ENCODE data around the gene TM2D3. TPM values are rescaled to one million over a fixed set of nuclear protein-coding genes. Genes with fewer than 3 reads are reported as not detected.

The TM2D3 gene
- total and polyA plus RNA-seq, 3 experiments from 2014 or later, result 35.8 to 68.0 (median 63.5) TPM

GRCh38 chr15:101646672-101647071 is 5.5 kb downstream of the TM2D3 start:
- CTCF ChIA-PET, result no interaction called here
- peak overlapping the region in 1 of 8 donors; percentile 8 for H3K27ac Mint-ChIP-seq

GRCh38 chr15:101642361-101642760 is 9.8 kb downstream of the TM2D3 start:
- Histone ChIP-seq H3K9me3 (ENCODE audit: low read length) (no peaks in the 10 kb centered on the region), H3K27ac (ENCODE audit: low read depth, low read length) (peak overlapping the region; percentile 55), H3K36me3 (ENCODE audit: insufficient read depth, low read length) (peaks cover 47% of the 10 kb centered on the region), H3K4me1 (ENCODE audit: insufficient read depth, low read length) (peaks cover 20% of the 10 kb centered on the region), H3K27me3 (ENCODE audit: insufficient read depth, low read length, poor library complexity, severe bottlenecking) (no peaks in the 10 kb centered on the region), H3K4me3 (ENCODE audit: low read length) (no peak overlapping the region)
- no peak for DNase-seq
- no peaks in the 10 kb centered on the region for H3K9me3 Mint-ChIP-seq
- peaks cover 16 to 85% (median 22%) of the 10 kb centered on the region in 3 donors for H3K36me3 Mint-ChIP-seq
- CTCF ChIA-PET, result interaction anchor here (1.0 to 3.8 kb wide), 9 partner anchors 9 to 354 kb away, joined by 3 to 31 read pairs (median 4); partner anchors contain the start of genes SNRPA1 and TM2D3
- peaks cover 26 to 40% (median 40%) of the 10 kb centered on the region in 3 donors for H3K4me1 Mint-ChIP-seq
- no peak overlapping the region for H3K4me3 Mint-ChIP-seq
- no peaks in the 10 kb centered on the region for H3K27me3 Mint-ChIP-seq
- POLR2A ChIA-PET, result interaction anchor here (0.7 to 1.3 kb wide), 2 partner anchors 9 to 11 kb away, joined by 5 read pairs; no protein-coding TSS in a partner anchor
- peak overlapping the region; percentile 36 to 93 (median 86) for H3K27ac Mint-ChIP-seq

More at GRCh38 chr15:101646672-101647071, 5.5 kb downstream of the TM2D3 start:
- Mint-ChIP-seq H3K4me1 (peaks cover 41 to 64% (median 63%) of the 10 kb centered on the region in 3 donors), H3K4me3 (no peak overlapping the region), H3K36me3 (peaks cover 12 to 79% (median 18%) of the 10 kb centered on the region in 3 donors), H3K9me3 (no peaks in the 10 kb centered on the region), H3K27me3 (no peaks in the 10 kb centered on the region)
- Histone ChIP-seq H3K27me3 (ENCODE audit: insufficient read depth, low read length, poor library complexity, severe bottlenecking) (no peaks in the 10 kb centered on the region), H3K4me1 (ENCODE audit: insufficient read depth, low read length) (peaks cover 43% of the 10 kb centered on the region), H3K36me3 (ENCODE audit: insufficient read depth, low read length) (peaks cover 42% of the 10 kb centered on the region), H3K9me3 (ENCODE audit: low read length) (no peaks in the 10 kb centered on the region), H3K27ac (ENCODE audit: low read depth, low read length) (no peak overlapping the region), H3K4me3 (ENCODE audit: low read length) (no peak overlapping the region)
- POLR2A ChIA-PET, result no interaction called here
- no peak for DNase-seq

GRCh38 chr15:101641894-101642293 is 10.3 kb downstream of the TM2D3 start:
- H3K27ac Mint-ChIP-seq, result peak overlapping the region; percentile 5 to 93 (median 86)
- Histone ChIP-seq H3K36me3 (ENCODE audit: insufficient read depth, low read length) (peaks cover 47% of the 10 kb centered on the region), H3K4me1 (ENCODE audit: insufficient read depth, low read length) (peaks cover 20% of the 10 kb centered on the region), H3K4me3 (ENCODE audit: low read length) (no peak overlapping the region), H3K9me3 (ENCODE audit: low read length) (no peaks in the 10 kb centered on the region), H3K27ac (ENCODE audit: low read depth, low read length) (peak overlapping the region; percentile 55), H3K27me3 (ENCODE audit: insufficient read depth, low read length, poor library complexity, severe bottlenecking) (no peaks in the 10 kb centered on the region)
- no peaks in the 10 kb centered on the region for H3K27me3 Mint-ChIP-seq
- DNase-seq, result peak in 1 of 5 donors; percentile 52
- peak overlapping the region in 2 of 7 donors; percentile 27 to 35 for H3K4me3 Mint-ChIP-seq
- POLR2A ChIA-PET, result interaction anchor here (0.6 to 1.3 kb wide), 4 partner anchors 10 to 353 kb away, joined by 3 to 5 read pairs (median 4); partner anchors contain the start of gene SNRPA1
- H3K4me1 Mint-ChIP-seq, result peaks cover 26 to 36% (median 35%) of the 10 kb centered on the region in 3 donors
- CTCF ChIA-PET, result interaction anchor here (0.8 to 3.8 kb wide), 15 partner anchors 8 to 366 kb away, joined by 3 to 31 read pairs (median 5); partner anchors contain the start of genes SNRPA1 and TM2D3
- no peaks in the 10 kb centered on the region for H3K9me3 Mint-ChIP-seq
- peaks cover 16 to 83% (median 22%) of the 10 kb centered on the region in 3 donors for H3K36me3 Mint-ChIP-seq

- no peaks in the 10 kb centered on the region for H3K27me3 ChIP-seq (ENCODE audit: insufficient read depth, low read length, poor library complexity, severe bottlenecking)
- H3K4me3 ChIP-seq (ENCODE audit: low read length), result no peak overlapping the region
- H3K4me3 Mint-ChIP-seq, result peak overlapping the region in 2 of 7 donors; percentile 39 to 47
Measured at GRCh38 chr15:101641129-101641764, 10.9 kb downstream of the TM2D3 start.

GRCh38 chr15:101639667-101640066 is 12.5 kb downstream of the TM2D3 start:
- peaks cover 22 to 24% (median 23%) of the 10 kb centered on the region in 3 donors for H3K4me1 Mint-ChIP-seq
- Histone ChIP-seq H3K36me3 (ENCODE audit: insufficient read depth, low read length) (peaks cover 37% of the 10 kb centered on the region), H3K9me3 (ENCODE audit: low read length) (no peaks in the 10 kb centered on the region), H3K27ac (ENCODE audit: low read depth, low read length) (no peak overlapping the region), H3K4me1 (ENCODE audit: insufficient read depth, low read length) (peaks cover 20% of the 10 kb centered on the region), H3K27me3 (ENCODE audit: insufficient read depth, low read length, poor library complexity, severe bottlenecking) (no peaks in the 10 kb centered on the region), H3K4me3 (ENCODE audit: low read length) (no peak overlapping the region)
- no peaks in the 10 kb centered on the region for H3K9me3 Mint-ChIP-seq
- peaks cover 4 to 77% (median 10%) of the 10 kb centered on the region in 3 donors for H3K36me3 Mint-ChIP-seq
- no peak for DNase-seq
- ChIA-PET POLR2A (no interaction called here), CTCF (interaction anchor here (0.7 to 3.8 kb wide), 5 partner anchors 11 to 352 kb away, joined by 3 to 31 read pairs (median 4); partner anchors contain the start of gene SNRPA1)
- peak overlapping the region in 5 of 8 donors; percentile 17 to 91 (median 43) for H3K27ac Mint-ChIP-seq
- H3K27me3 Mint-ChIP-seq, result no peaks in the 10 kb centered on the region
- H3K4me3 Mint-ChIP-seq, result no peak overlapping the region

More at GRCh38 chr15:101641129-101641764, 10.9 kb downstream of the TM2D3 start:
- Mint-ChIP-seq H3K27me3 (no peaks in the 10 kb centered on the region), H3K4me1 (peaks cover 26 to 32% (median 30%) of the 10 kb centered on the region in 3 donors), H3K36me3 (peaks cover 16 to 84% (median 22%) of the 10 kb centered on the region in 3 donors), H3K9me3 (no peaks in the 10 kb centered on the region), H3K27ac (peak overlapping the region; percentile 64 to 96 (median 92))
- POLR2A ChIA-PET, result interaction anchor here (0.6 to 1.3 kb wide), 3 partner anchors 12 to 352 kb away, joined by 3 to 5 read pairs (median 3); partner anchors contain the start of gene SNRPA1
- peaks cover 20% of the 10 kb centered on the region for H3K4me1 ChIP-seq (ENCODE audit: insufficient read depth, low read length)
- peaks cover 41% of the 10 kb centered on the region for H3K36me3 ChIP-seq (ENCODE audit: insufficient read depth, low read length)
- no peaks in the 10 kb centered on the region for H3K9me3 ChIP-seq (ENCODE audit: low read length)
- CTCF ChIA-PET, result interaction anchor here (0.8 to 3.8 kb wide), 16 partner anchors 8 to 365 kb away, joined by 3 to 31 read pairs (median 5); partner anchors contain the start of genes SNRPA1 and TM2D3
- peak; percentile 52 to 81 (median 68) for DNase-seq
- peak overlapping the region; percentile 55 for H3K27ac ChIP-seq (ENCODE audit: low read depth, low read length)

- Mint-ChIP-seq H3K4me1 (peaks cover 22 to 24% (median 23%) of the 10 kb centered on the region in 3 donors), H3K9me3 (no peaks in the 10 kb centered on the region), H3K4me3 (no peak overlapping the region), H3K36me3 (peaks cover 4 to 72% (median 12%) of the 10 kb centered on the region in 3 donors), H3K27ac (peak overlapping the region in 3 of 8 donors; percentile 35 to 87 (median 52)), H3K27me3 (no peaks in the 10 kb centered on the region)
- POLR2A ChIA-PET, result no interaction called here
- no peaks in the 10 kb centered on the region for H3K27me3 ChIP-seq (ENCODE audit: insufficient read depth, low read length, poor library complexity, severe bottlenecking)
- H3K36me3 ChIP-seq (ENCODE audit: insufficient read depth, low read length), result peaks cover 30% of the 10 kb centered on the region
- CTCF ChIA-PET, result no interaction called here
- no peak overlapping the region for H3K4me3 ChIP-seq (ENCODE audit: low read length)
- H3K4me1 ChIP-seq (ENCODE audit: insufficient read depth, low read length), result peaks cover 20% of the 10 kb centered on the region
- no peaks in the 10 kb centered on the region for H3K9me3 ChIP-seq (ENCODE audit: low read length)
- no peak overlapping the region for H3K27ac ChIP-seq (ENCODE audit: low read depth, low read length)
- no peak for DNase-seq
Measured at GRCh38 chr15:101637919-101638318, 14.3 kb downstream of the TM2D3 start.

- H3K27ac ChIP-seq (ENCODE audit: low read depth, low read length), result no peak overlapping the region
- no peaks in the 10 kb centered on the region for H3K9me3 ChIP-seq (ENCODE audit: low read length)
- H3K36me3 ChIP-seq (ENCODE audit: insufficient read depth, low read length), result peaks cover 27% of the 10 kb centered on the region
- peak overlapping the region in 1 of 8 donors; percentile 35 for H3K27ac Mint-ChIP-seq
- H3K9me3 Mint-ChIP-seq, result no peaks in the 10 kb centered on the region
- H3K4me3 ChIP-seq (ENCODE audit: low read length), result no peak overlapping the region
- ChIA-PET CTCF (interaction anchor here (1.1 kb wide), 1 partner anchor 379 kb away, joined by 3 read pairs; no protein-coding TSS in a partner anchor), POLR2A (no interaction called here)
- peaks cover 4 to 73% (median 14%) of the 10 kb centered on the region in 3 donors for H3K36me3 Mint-ChIP-seq
- no peaks in the 10 kb centered on the region for H3K27me3 Mint-ChIP-seq
- DNase-seq, result no peak
- no peak overlapping the region for H3K4me3 Mint-ChIP-seq
- peaks cover 18% of the 10 kb centered on the region for H3K4me1 ChIP-seq (ENCODE audit: insufficient read depth, low read length)
- H3K4me1 Mint-ChIP-seq, result peaks cover 19 to 21% (median 20%) of the 10 kb centered on the region in 3 donors
- H3K27me3 ChIP-seq (ENCODE audit: insufficient read depth, low read length, poor library complexity, severe bottlenecking), result no peaks in the 10 kb centered on the region
Measured at GRCh38 chr15:101637516-101637915, 14.7 kb downstream of the TM2D3 start.
